ENCODE data around the gene ADAMTSL1. TPM values are rescaled to one million over a fixed set of nuclear protein-coding genes. Genes with fewer than 3 reads are reported as not detected.

Gene ADAMTSL1
- total RNA-seq, 2 experiments from 2014 or later: not detected

DNA sequence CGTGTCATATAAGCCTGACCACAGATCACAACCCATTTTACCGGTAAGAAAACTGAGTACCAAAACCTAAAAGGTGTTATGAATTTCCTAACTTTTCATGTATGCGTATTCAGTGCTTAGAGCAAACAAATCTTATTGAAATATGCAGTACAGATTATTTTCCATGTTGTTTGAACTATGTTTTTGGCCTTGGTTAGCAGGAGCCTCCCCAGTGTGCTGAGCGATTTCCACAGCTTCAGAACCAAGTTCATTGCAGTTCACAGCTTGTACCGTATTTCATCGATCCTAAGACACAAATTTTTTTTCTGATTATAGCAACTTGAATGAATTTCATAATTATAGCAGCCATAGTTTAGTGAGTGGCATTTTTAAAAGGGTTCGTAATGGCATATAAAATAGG, 13.7 kb downstream of the ADAMTSL1 start:
- Histone ChIP-seq H3K4me1 (ENCODE audit: insufficient read depth, low read length, poor library complexity, severe bottlenecking) (no peaks in the 10 kb centered on the region), H3K4me3 (ENCODE audit: low read depth, low read length, poor library complexity, severe bottlenecking) (no peak overlapping the region), H4K20me1 (ENCODE audit: insufficient read depth, low read length) (no peaks in the 10 kb centered on the region), H3K4me2 (ENCODE audit: low read length) (no peak overlapping the region), H3K79me2 (ENCODE audit: insufficient read depth, low read depth, low read length) (no peaks in the 10 kb centered on the region), H3K27ac (ENCODE audit: low read depth, low read length, poor library complexity, severe bottlenecking) (no peak overlapping the region), H3K9me3 (ENCODE audit: low read length) (no peaks in the 10 kb centered on the region), H2AFZ (ENCODE audit: low read length) (no peak overlapping the region), H3K9me2 (ENCODE audit: insufficient read depth, low read length) (no peaks in the 10 kb centered on the region), H3K36me3 (ENCODE audit: insufficient read depth, low read length) (no peaks in the 10 kb centered on the region)
- CTCF ChIA-PET (ENCODE audit: unreplicated experiment): no interaction called here
- DNase-seq (ENCODE audit: low spot score): no peak
- TF ChIP-seq EZH2phosphoT487 (IDR thresholded peaks at IDR 0.05; ENCODE audit: borderline replicate concordance, low read depth, low read length): no peak
- TF ChIP-seq, protein P1, sequence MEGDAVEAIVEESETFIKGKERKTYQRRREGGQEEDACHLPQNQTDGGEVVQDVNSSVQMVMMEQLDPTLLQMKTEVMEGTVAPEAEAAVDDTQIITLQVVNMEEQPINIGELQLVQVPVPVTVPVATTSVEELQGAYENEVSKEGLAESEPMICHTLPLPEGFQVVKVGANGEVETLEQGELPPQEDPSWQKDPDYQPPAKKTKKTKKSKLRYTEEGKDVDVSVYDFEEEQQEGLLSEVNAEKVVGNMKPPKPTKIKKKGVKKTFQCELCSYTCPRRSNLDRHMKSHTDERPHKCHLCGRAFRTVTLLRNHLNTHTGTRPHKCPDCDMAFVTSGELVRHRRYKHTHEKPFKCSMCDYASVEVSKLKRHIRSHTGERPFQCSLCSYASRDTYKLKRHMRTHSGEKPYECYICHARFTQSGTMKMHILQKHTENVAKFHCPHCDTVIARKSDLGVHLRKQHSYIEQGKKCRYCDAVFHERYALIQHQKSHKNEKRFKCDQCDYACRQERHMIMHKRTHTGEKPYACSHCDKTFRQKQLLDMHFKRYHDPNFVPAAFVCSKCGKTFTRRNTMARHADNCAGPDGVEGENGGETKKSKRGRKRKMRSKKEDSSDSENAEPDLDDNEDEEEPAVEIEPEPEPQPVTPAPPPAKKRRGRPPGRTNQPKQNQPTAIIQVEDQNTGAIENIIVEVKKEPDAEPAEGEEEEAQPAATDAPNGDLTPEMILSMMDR (conservative IDR thresholded peaks at IDR 0.05; ENCODE audit: low read length): no peak
- BruUV-seq (replicated peaks): no TSS peak
- POLR2A ChIA-PET: interaction anchor here (1.3 kb wide), 1 partner anchor 10 kb away, joined by 3 read pairs; no protein-coding TSS in a partner anchor
- intact Hi-C loops (cut with micrococcal nuclease; ENCODE audit: unreplicated experiment): no loop called here

DNA sequence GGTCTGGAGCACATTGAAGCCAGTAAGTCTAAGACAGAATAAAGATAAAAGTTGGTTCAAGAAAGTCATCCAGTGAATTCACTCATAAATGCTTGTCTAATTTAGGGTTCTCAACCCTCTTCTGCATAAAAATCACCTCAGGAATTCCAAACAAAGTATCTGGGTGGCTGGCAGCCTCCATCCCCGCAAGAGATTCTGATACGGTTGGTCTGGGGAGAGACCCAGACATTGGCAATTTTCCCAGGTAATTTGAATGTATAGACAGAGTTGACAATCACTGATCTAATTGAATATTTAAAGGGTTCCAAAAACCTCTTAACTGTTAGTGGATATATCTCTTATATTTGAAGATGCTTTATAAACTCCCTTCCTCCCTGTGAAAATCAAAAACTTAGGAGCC, 14.9 kb downstream of the ADAMTSL1 start:
- intact Hi-C loops (cut with micrococcal nuclease; ENCODE audit: unreplicated experiment): no loop called here
- H3K4me2 ChIP-seq (ENCODE audit: low read length): no peak overlapping the region
- ChIA-PET CTCF (ENCODE audit: unreplicated experiment) (no interaction called here), POLR2A (no interaction called here)
- no peaks in the 10 kb centered on the region for H3K79me2 ChIP-seq (ENCODE audit: insufficient read depth, low read depth, low read length)
- TF ChIP-seq EZH2phosphoT487 (IDR thresholded peaks at IDR 0.05; ENCODE audit: borderline replicate concordance, low read depth, low read length): no peak
- TF ChIP-seq, protein P1 (conservative IDR thresholded peaks at IDR 0.05; ENCODE audit: low read length): no peak
- H3K9me3 ChIP-seq (ENCODE audit: low read length): no peaks in the 10 kb centered on the region
- H3K9me2 ChIP-seq (ENCODE audit: insufficient read depth, low read length): no peaks in the 10 kb centered on the region
- no peak overlapping the region for H2AFZ ChIP-seq (ENCODE audit: low read length)
- H3K27ac ChIP-seq (ENCODE audit: low read depth, low read length, poor library complexity, severe bottlenecking): no peak overlapping the region
- no peak overlapping the region for H3K4me3 ChIP-seq (ENCODE audit: low read depth, low read length, poor library complexity, severe bottlenecking)
- H3K4me1 ChIP-seq (ENCODE audit: insufficient read depth, low read length, poor library complexity, severe bottlenecking): no peaks in the 10 kb centered on the region
- H4K20me1 ChIP-seq (ENCODE audit: insufficient read depth, low read length): no peaks in the 10 kb centered on the region
- DNase-seq (ENCODE audit: low spot score): no peak
- H3K36me3 ChIP-seq (ENCODE audit: insufficient read depth, low read length): no peaks in the 10 kb centered on the region
- no TSS peak for BruUV-seq (replicated peaks)

DNA sequence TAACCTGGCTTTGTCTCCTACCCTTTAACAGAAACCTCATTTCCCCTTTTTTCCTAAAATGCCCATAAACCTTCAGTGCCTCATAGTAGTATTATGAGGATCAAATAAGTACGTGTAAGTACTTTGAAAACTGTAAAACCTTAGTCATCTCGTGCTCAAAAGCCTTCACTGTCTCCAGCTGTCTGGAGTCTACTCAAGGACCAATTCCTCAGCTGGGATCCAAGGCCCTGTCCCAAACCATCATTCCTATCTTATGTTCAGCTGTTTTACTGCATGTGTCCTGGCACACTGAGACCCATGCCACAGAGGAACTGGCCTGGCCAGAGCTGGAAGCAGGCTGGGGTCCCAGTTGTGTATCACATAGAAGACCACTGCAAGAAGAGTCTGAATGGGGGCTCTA, 15.9 kb downstream of the ADAMTSL1 start:
- H3K4me1 ChIP-seq (ENCODE audit: insufficient read depth, low read length, poor library complexity, severe bottlenecking): no peaks in the 10 kb centered on the region
- no peaks in the 10 kb centered on the region for H4K20me1 ChIP-seq (ENCODE audit: insufficient read depth, low read length)
- H3K36me3 ChIP-seq (ENCODE audit: insufficient read depth, low read length): no peaks in the 10 kb centered on the region
- no TSS peak for BruUV-seq (replicated peaks)
- H2AFZ ChIP-seq (ENCODE audit: low read length): no peak overlapping the region
- ChIA-PET POLR2A (no interaction called here), CTCF (ENCODE audit: unreplicated experiment) (no interaction called here)
- DNase-seq (ENCODE audit: low spot score): no peak
- H3K9me3 ChIP-seq (ENCODE audit: low read length): no peaks in the 10 kb centered on the region
- H3K4me3 ChIP-seq (ENCODE audit: low read depth, low read length, poor library complexity, severe bottlenecking): no peak overlapping the region
- intact Hi-C loops (cut with micrococcal nuclease; ENCODE audit: unreplicated experiment): no loop called here
- H3K27ac ChIP-seq (ENCODE audit: low read depth, low read length, poor library complexity, severe bottlenecking): no peak overlapping the region
- no peak overlapping the region for H3K4me2 ChIP-seq (ENCODE audit: low read length)
- H3K9me2 ChIP-seq (ENCODE audit: insufficient read depth, low read length): no peaks in the 10 kb centered on the region
- TF ChIP-seq, protein P1 (conservative IDR thresholded peaks at IDR 0.05; ENCODE audit: low read length): no peak
- no peak for TF ChIP-seq EZH2phosphoT487 (IDR thresholded peaks at IDR 0.05; ENCODE audit: borderline replicate concordance, low read depth, low read length)
- no peaks in the 10 kb centered on the region for H3K79me2 ChIP-seq (ENCODE audit: insufficient read depth, low read depth, low read length)
